ENCODE data around the gene SLC38A10.

Gene SLC38A10

GRCh38 chr17:81197409-81197795, 97.7 kb downstream of the SLC38A10 start:
- DNase-seq (ENCODE audit: low read depth in 2 of 2), result no peak
- no peak for TF ChIP-seq CTCF (IDR thresholded peaks at IDR 0.05; ENCODE audit: low read depth, low read length)
- H3K4me3 ChIP-seq (replicated peaks in 1 of 2; ENCODE audit: low read depth in 2 of 2, low read length in 2 of 2), result no peak overlapping the region

GRCh38 chr17:81196505-81197408, 98.3 kb downstream of the SLC38A10 start:
- no peak overlapping the region for H3K4me3 ChIP-seq (replicated peaks in 1 of 2; ENCODE audit: low read depth in 2 of 2, low read length in 2 of 2)
- TF ChIP-seq CTCF (IDR thresholded peaks at IDR 0.05; ENCODE audit: low read depth, low read length), result no peak
- DNase-seq (ENCODE audit: low read depth in 2 of 2), result no peak

GRCh38 chr17:81195941-81196495, 99.1 kb downstream of the SLC38A10 start:
- no peak for TF ChIP-seq CTCF (IDR thresholded peaks at IDR 0.05; ENCODE audit: low read depth, low read length)
- no peak overlapping the region for H3K4me3 ChIP-seq (replicated peaks in 1 of 2; ENCODE audit: low read depth in 2 of 2, low read length in 2 of 2)
- no peak for DNase-seq (ENCODE audit: low read depth in 2 of 2)
